ENCODE data around the gene HPD.

DNA sequence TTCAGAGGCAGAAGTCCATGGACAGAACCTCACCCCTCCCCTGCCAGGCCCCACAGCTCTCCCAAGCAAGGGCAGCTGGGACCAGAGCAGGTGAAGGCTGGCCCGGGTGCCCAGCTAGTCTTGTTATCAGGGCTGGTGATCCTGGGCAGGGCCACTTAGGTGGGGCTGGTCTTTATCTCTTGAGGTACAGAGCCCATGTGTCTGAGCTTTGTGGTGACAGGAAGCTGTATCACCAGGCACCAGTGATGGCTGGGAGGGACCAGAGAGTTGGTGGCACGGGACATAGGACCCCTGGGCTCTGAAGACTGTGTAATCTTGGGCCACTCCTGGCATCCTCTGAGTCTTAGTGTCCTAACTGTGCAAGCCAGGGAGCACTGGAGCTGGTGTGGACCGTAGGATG is 12.8 kb upstream of the HPD start:
- TF ChIP-seq, protein P1, sequence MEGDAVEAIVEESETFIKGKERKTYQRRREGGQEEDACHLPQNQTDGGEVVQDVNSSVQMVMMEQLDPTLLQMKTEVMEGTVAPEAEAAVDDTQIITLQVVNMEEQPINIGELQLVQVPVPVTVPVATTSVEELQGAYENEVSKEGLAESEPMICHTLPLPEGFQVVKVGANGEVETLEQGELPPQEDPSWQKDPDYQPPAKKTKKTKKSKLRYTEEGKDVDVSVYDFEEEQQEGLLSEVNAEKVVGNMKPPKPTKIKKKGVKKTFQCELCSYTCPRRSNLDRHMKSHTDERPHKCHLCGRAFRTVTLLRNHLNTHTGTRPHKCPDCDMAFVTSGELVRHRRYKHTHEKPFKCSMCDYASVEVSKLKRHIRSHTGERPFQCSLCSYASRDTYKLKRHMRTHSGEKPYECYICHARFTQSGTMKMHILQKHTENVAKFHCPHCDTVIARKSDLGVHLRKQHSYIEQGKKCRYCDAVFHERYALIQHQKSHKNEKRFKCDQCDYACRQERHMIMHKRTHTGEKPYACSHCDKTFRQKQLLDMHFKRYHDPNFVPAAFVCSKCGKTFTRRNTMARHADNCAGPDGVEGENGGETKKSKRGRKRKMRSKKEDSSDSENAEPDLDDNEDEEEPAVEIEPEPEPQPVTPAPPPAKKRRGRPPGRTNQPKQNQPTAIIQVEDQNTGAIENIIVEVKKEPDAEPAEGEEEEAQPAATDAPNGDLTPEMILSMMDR (IDR thresholded peaks at IDR 0.05), result no peak
- TF ChIP-seq POLR2A (IDR thresholded peaks at IDR 0.05) (no peak), EP300 (IDR thresholded peaks at IDR 0.05) (no peak)
